Measurements from ENCODE around the gene UNC5C.

The UNC5C gene

DNA sequence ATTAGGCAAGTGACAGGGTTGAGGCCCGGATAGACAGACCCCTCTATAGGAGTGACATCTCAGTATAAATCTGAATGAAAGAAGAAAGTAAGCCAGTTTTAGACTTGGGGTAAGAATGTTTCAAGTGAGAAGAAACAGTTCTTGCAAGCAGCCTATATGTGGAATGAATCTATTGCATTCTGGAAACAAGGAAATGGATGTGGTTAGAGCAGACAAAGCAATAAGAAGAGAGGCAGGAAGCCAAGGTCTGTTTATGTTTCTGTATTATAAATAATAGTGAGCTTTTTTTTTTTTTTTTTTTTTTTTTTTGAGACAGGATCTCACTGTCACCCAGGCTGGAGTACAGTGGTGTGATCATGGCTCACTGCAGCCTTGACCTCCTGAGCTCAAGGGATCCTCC lies 255.8 kb downstream of the UNC5C start:
- Histone ChIP-seq H3K27ac (ENCODE audit: low read depth, low read length) (no peak overlapping the region), H3K9me3 (ENCODE audit: control insufficient read depth in 5 of 5, low read length in 5 of 5) (peaks cover 0 to 6% (median 2%) of the 10 kb centered on the region in 5 donors), H3K4me3 (ENCODE audit: low read depth in 1 of 5, low read length in 5 of 5) (no peak overlapping the region), H3K27me3 (ENCODE audit: control insufficient read depth in 5 of 5, insufficient read depth in 4 of 5, low read length in 5 of 5) (no peaks in the 10 kb centered on the region), H3K9ac (ENCODE audit: low read length in 5 of 5) (no peak overlapping the region), H3K36me3 (ENCODE audit: control insufficient read depth in 5 of 5, insufficient read depth in 5 of 5, low read length in 5 of 5) (no peaks in the 10 kb centered on the region), H3K4me1 (ENCODE audit: control insufficient read depth in 5 of 5, insufficient read depth in 5 of 5, low read length in 5 of 5) (no peaks in the 10 kb centered on the region)

DNA sequence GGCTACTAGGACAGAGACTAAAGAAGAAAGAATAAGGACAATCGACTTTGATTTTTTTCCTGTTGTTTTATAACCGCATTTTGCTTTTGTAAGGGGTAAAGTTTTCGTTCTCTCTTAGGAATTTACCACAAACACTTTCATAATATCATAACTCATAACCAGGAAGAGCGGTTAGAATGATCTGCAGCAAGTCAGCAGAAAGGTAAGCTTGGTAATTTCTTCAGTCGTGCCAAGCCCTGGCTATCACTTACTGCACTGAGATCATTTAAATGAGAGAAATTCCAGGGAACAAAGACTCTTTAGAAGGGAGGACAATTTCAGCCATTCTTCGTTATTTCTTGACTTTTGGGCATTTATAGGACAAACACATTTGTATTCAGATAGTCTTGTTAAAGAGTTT lies 258.1 kb downstream of the UNC5C start:
- Histone ChIP-seq H3K36me3 (ENCODE audit: control insufficient read depth in 5 of 5, insufficient read depth in 5 of 5, low read length in 5 of 5) (no peaks in the 10 kb centered on the region), H3K4me3 (ENCODE audit: low read depth in 1 of 5, low read length in 5 of 5) (no peak overlapping the region), H3K27me3 (ENCODE audit: control insufficient read depth in 5 of 5, insufficient read depth in 4 of 5, low read length in 5 of 5) (no peaks in the 10 kb centered on the region), H3K27ac (ENCODE audit: low read depth, low read length) (no peak overlapping the region), H3K9me3 (ENCODE audit: control insufficient read depth in 5 of 5, low read length in 5 of 5) (peaks cover 0 to 4% (median 2%) of the 10 kb centered on the region in 5 donors), H3K4me1 (ENCODE audit: control insufficient read depth in 5 of 5, insufficient read depth in 5 of 5, low read length in 5 of 5) (no peaks in the 10 kb centered on the region), H3K9ac (ENCODE audit: low read length in 5 of 5) (no peak overlapping the region)

DNA sequence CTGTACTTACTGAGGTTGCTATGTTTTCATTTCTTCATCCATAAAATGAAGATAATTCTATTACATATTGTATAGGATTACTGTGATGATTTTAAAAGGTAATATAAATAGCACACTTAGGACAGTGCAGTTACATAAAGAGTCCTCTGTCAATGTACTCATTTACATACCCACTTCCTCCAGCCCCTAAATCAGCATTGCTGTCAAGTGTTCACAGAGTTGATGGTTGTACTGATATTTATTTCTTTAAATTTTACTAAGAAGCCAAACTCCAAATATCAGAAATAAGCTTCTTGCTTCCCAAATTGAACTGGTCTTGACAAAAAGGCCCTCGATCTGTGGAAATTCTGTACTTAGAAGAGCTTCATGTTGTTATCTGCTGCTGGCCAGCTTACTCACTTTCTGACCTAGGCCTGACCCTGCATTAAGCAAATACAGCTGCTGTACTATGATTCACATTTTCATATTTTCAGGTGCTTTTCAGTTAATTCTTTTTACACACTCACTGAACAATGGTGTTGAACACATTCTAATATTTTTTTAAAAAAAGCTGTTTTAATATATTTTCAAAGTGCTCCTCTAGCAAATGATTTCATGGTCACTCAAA lies 259.6 kb downstream of the UNC5C start:
- Histone ChIP-seq H3K27me3 (ENCODE audit: control insufficient read depth in 5 of 5, insufficient read depth in 4 of 5, low read length in 5 of 5) (no peaks in the 10 kb centered on the region), H3K9ac (ENCODE audit: low read length in 5 of 5) (no peak overlapping the region), H3K9me3 (ENCODE audit: control insufficient read depth in 5 of 5, low read length in 5 of 5) (peaks cover 0 to 4% (median 2%) of the 10 kb centered on the region in 5 donors), H3K36me3 (ENCODE audit: control insufficient read depth in 5 of 5, insufficient read depth in 5 of 5, low read length in 5 of 5) (no peaks in the 10 kb centered on the region), H3K27ac (ENCODE audit: low read depth, low read length) (no peak overlapping the region), H3K4me1 (ENCODE audit: control insufficient read depth in 5 of 5, insufficient read depth in 5 of 5, low read length in 5 of 5) (no peaks in the 10 kb centered on the region), H3K4me3 (ENCODE audit: low read depth in 1 of 5, low read length in 5 of 5) (no peak overlapping the region)

DNA sequence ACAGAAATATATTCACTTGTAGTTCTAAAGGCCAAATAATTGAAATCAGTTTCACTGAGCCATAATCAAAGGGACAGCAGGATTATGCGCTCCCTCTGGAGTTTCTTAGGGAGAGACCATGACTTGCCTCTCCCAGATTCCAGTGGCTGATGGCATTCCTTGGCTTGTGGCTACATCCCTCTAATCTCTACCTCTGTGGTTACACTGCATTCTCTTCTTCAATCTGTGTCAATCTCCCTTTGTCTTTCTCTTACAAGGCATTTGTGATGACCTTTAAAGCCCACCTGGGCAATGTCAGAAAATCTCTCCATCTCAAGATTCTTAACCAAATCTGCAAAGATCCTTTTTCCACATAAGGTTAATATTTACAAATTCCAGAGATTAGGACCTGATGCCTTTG lies 260.2 kb downstream of the UNC5C start:
- H3K36me3 ChIP-seq (ENCODE audit: control insufficient read depth in 5 of 5, insufficient read depth in 5 of 5, low read length in 5 of 5) = no peaks in the 10 kb centered on the region
- peaks cover 0 to 4% (median 2%) of the 10 kb centered on the region in 5 donors for H3K9me3 ChIP-seq (ENCODE audit: control insufficient read depth in 5 of 5, low read length in 5 of 5)
- no peak overlapping the region for H3K27ac ChIP-seq (ENCODE audit: low read depth, low read length)
- no peaks in the 10 kb centered on the region for H3K27me3 ChIP-seq (ENCODE audit: control insufficient read depth in 5 of 5, insufficient read depth in 4 of 5, low read length in 5 of 5)
- H3K9ac ChIP-seq (ENCODE audit: low read length in 5 of 5) = no peak overlapping the region
- no peak overlapping the region for H3K4me3 ChIP-seq (ENCODE audit: low read depth in 1 of 5, low read length in 5 of 5)
- no peaks in the 10 kb centered on the region for H3K4me1 ChIP-seq (ENCODE audit: control insufficient read depth in 5 of 5, insufficient read depth in 5 of 5, low read length in 5 of 5)

DNA sequence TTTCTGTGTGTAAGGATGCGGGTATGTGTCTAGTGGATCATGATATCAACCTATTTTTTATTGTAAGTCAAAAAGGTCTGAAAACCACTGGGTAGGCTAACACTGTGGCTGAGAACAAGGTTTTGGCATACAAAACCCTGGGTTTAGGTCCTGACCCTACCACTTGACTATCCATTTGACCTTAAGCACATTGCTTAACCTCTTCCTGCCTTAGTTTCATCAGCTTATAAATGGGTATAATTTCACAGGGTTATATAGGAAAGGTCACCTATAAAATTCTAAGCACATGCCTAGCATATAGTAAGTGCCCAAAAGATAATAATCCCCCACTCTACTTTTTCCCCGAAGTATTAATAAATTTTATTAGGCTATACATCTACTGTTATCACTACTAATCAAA lies 263.0 kb downstream of the UNC5C start:
- Histone ChIP-seq H3K9ac (ENCODE audit: low read length in 5 of 5) (no peak overlapping the region), H3K9me3 (ENCODE audit: control insufficient read depth in 5 of 5, low read length in 5 of 5) (peaks cover 0 to 7% (median 2%) of the 10 kb centered on the region in 5 donors), H3K27me3 (ENCODE audit: control insufficient read depth in 5 of 5, insufficient read depth in 4 of 5, low read length in 5 of 5) (no peaks in the 10 kb centered on the region), H3K27ac (ENCODE audit: low read depth, low read length) (no peak overlapping the region), H3K36me3 (ENCODE audit: control insufficient read depth in 5 of 5, insufficient read depth in 5 of 5, low read length in 5 of 5) (no peaks in the 10 kb centered on the region), H3K4me1 (ENCODE audit: control insufficient read depth in 5 of 5, insufficient read depth in 5 of 5, low read length in 5 of 5) (no peaks in the 10 kb centered on the region), H3K4me3 (ENCODE audit: low read depth in 1 of 5, low read length in 5 of 5) (no peak overlapping the region)

DNA sequence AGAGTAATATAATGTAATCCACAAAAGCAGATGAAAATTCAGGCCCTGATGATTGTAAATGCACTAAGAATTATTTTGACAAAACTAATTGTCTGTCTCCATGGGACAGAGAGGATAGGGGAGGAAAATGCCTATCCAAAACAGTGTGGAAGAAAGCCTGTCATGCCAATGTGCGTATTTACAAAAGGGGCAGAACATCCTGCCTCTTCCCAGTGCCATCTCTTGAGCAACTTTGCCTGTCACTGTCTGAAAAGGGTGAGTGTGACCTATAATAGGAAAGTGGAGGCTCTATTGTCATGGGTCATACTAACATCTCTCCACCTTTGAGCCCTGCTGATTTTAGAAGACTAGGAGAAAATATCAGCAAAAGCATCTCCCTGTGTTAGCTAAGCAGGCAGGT lies 264.1 kb downstream of the UNC5C start:
- Histone ChIP-seq H3K9ac (ENCODE audit: low read length in 5 of 5) (no peak overlapping the region), H3K4me3 (ENCODE audit: low read depth in 1 of 5, low read length in 5 of 5) (no peak overlapping the region), H3K27ac (ENCODE audit: low read depth, low read length) (no peak overlapping the region)

DNA sequence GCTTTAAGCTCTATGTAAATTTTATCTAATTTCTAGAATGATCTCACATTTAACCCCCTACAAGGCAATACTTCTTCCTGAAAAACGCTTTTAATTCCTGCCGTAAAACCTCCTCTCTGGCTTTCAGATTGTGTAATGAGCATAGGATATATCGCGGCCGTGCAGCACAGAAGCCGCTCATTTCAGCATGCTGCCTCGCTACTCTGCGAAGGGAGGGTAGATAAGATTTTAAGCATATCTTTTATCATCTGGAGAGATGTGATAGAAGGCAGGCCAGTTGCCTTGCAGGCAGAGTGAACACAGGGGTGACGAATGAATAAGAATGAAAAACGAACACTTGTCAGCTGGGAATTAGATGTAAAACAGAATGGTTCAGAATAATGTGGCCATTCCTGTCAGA lies 265.5 kb downstream of the UNC5C start:
- Histone ChIP-seq H3K9me3 (ENCODE audit: control insufficient read depth in 5 of 5, low read length in 5 of 5) (peaks cover 0 to 4% (median 0%) of the 10 kb centered on the region in 5 donors), H3K9ac (ENCODE audit: low read length in 5 of 5) (no peak overlapping the region), H3K4me3 (ENCODE audit: low read depth in 1 of 5, low read length in 5 of 5) (no peak overlapping the region)

More for the DNA sequence above, 264.1 kb downstream of the UNC5C start:
- Histone ChIP-seq H3K9me3 (ENCODE audit: control insufficient read depth in 5 of 5, low read length in 5 of 5) (peaks cover 0 to 7% (median 2%) of the 10 kb centered on the region in 5 donors), H3K4me1 (ENCODE audit: control insufficient read depth in 5 of 5, insufficient read depth in 5 of 5, low read length in 5 of 5) (no peaks in the 10 kb centered on the region), H3K36me3 (ENCODE audit: control insufficient read depth in 5 of 5, insufficient read depth in 5 of 5, low read length in 5 of 5) (no peaks in the 10 kb centered on the region), H3K27me3 (ENCODE audit: control insufficient read depth in 5 of 5, insufficient read depth in 4 of 5, low read length in 5 of 5) (no peaks in the 10 kb centered on the region)

DNA sequence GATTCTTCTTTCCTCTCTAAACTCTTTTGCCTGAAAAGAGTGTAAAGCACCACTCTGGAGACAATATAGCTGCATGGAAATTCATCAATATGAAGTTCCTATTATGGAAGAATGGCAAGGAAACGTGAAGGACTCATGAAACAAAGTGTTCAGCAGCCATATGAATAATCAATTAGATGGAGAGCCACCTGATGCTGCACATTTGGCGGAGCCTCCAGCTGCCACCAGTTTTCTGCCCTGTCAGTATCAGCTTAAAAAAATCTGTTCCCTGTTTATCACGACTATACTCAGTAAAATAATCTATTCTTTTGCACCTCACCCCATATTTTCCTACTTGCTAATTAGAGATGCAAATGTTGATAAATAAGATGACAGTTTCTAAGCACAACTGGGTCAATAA lies 276.0 kb downstream of the UNC5C start:
- H3K27me3 ChIP-seq (ENCODE audit: control insufficient read depth in 5 of 5, insufficient read depth in 4 of 5, low read length in 5 of 5) = no peaks in the 10 kb centered on the region
- no peak overlapping the region for H3K9ac ChIP-seq (ENCODE audit: low read length in 5 of 5)
- no peak overlapping the region for H3K27ac ChIP-seq (ENCODE audit: low read depth, low read length)
- H3K4me1 ChIP-seq (ENCODE audit: control insufficient read depth in 5 of 5, insufficient read depth in 5 of 5, low read length in 5 of 5) = no peaks in the 10 kb centered on the region
- H3K36me3 ChIP-seq (ENCODE audit: control insufficient read depth in 5 of 5, insufficient read depth in 5 of 5, low read length in 5 of 5) = no peaks in the 10 kb centered on the region
- H3K4me3 ChIP-seq (ENCODE audit: low read depth in 1 of 5, low read length in 5 of 5) = no peak overlapping the region
- H3K9me3 ChIP-seq (ENCODE audit: control insufficient read depth in 5 of 5, low read length in 5 of 5) = no peaks in the 10 kb centered on the region

More for the DNA sequence above, 265.5 kb downstream of the UNC5C start:
- no peaks in the 10 kb centered on the region for H3K36me3 ChIP-seq (ENCODE audit: control insufficient read depth in 5 of 5, insufficient read depth in 5 of 5, low read length in 5 of 5)
- no peaks in the 10 kb centered on the region for H3K4me1 ChIP-seq (ENCODE audit: control insufficient read depth in 5 of 5, insufficient read depth in 5 of 5, low read length in 5 of 5)
- H3K27ac ChIP-seq (ENCODE audit: low read depth, low read length) = no peak overlapping the region
- no peaks in the 10 kb centered on the region for H3K27me3 ChIP-seq (ENCODE audit: control insufficient read depth in 5 of 5, insufficient read depth in 4 of 5, low read length in 5 of 5)

DNA sequence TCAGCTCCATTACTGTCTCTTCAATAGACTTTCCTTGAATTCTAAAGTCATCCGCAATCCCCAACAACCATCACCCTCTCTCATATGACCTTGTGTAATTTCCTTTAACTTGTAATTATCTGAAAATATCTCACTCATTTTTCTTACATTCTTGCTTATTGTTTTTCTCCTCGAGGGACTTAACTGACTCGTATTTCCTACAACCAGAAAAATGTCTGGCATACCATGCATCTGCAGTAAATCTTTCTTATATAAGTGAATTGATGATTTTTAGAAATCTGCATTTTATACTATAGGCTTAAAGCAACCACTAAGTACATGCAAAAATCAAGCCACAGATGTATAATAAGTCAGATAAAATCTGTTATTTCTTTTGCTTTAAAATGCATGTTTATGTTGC lies 276.7 kb downstream of the UNC5C start:
- Histone ChIP-seq H3K4me3 (ENCODE audit: low read depth in 1 of 5, low read length in 5 of 5) (no peak overlapping the region), H3K27me3 (ENCODE audit: control insufficient read depth in 5 of 5, insufficient read depth in 4 of 5, low read length in 5 of 5) (no peaks in the 10 kb centered on the region), H3K4me1 (ENCODE audit: control insufficient read depth in 5 of 5, insufficient read depth in 5 of 5, low read length in 5 of 5) (peaks cover 0 to 3% (median 0%) of the 10 kb centered on the region in 5 donors), H3K9me3 (ENCODE audit: control insufficient read depth in 5 of 5, low read length in 5 of 5) (no peaks in the 10 kb centered on the region), H3K27ac (ENCODE audit: low read depth, low read length) (no peak overlapping the region), H3K9ac (ENCODE audit: low read length in 5 of 5) (no peak overlapping the region), H3K36me3 (ENCODE audit: control insufficient read depth in 5 of 5, insufficient read depth in 5 of 5, low read length in 5 of 5) (no peaks in the 10 kb centered on the region)

DNA sequence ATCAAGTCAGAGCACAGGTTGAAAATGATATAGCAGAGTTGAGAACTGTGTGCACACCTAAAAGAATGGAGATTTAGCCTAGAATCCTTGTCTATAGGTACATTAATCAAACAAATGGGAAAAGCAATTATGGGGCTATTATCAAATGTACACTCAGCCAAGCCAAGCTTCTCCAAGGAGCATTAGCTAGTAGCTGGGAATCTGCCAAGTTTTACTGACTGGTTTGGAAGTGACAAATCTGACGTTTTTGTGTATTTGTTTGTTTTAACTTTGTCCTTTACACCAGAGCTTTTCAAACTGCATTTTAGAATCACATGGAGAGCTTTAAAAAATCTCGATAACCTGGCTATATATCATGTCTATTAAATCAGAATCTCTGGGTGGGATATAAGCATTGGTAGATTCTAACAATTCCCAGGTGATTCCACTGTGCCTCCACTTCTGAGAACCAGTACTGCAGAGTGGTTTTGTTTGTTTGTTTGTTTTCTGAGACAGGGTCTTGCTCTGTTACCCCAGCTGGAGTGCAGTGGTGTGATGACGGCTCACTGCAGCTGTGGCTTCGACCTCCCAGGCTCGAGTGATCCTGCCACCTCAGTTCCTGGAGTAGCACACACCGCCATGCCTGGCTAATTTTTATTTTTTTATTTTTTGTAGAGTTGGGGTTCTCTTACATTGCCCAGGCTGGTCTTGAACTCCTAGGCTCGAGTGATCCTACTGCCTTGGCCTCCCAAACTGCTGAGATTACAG lies 279.8 kb downstream of the UNC5C start:
- Histone ChIP-seq H3K36me3 (ENCODE audit: control insufficient read depth in 5 of 5, insufficient read depth in 5 of 5, low read length in 5 of 5) (no peaks in the 10 kb centered on the region), H3K27ac (ENCODE audit: low read depth, low read length) (no peak overlapping the region), H3K9ac (ENCODE audit: low read length in 5 of 5) (no peak overlapping the region), H3K4me1 (ENCODE audit: control insufficient read depth in 5 of 5, insufficient read depth in 5 of 5, low read length in 5 of 5) (peaks cover 0 to 3% (median 0%) of the 10 kb centered on the region in 5 donors), H3K4me3 (ENCODE audit: low read depth in 1 of 5, low read length in 5 of 5) (no peak overlapping the region), H3K27me3 (ENCODE audit: control insufficient read depth in 5 of 5, insufficient read depth in 4 of 5, low read length in 5 of 5) (no peaks in the 10 kb centered on the region), H3K9me3 (ENCODE audit: control insufficient read depth in 5 of 5, low read length in 5 of 5) (no peaks in the 10 kb centered on the region)

All from subcutaneous abdominal adipose tissue (tissue), 5 donors.